Trophoblast cell (in vitro differentiated cells and primary cell): ENCODE results near the gene GALNT18.
A peak's percentile ranks its signal among the peaks of the same experiment; 100 is the strongest.

Source experiments
- DNase-seq, 2 donors: peaks; one replicate each; pipeline ENCODE4 v3.0.0-alpha.2; 2016
- H2AFZ ChIP-seq: 2 replicates; pipeline ENCODE4 v1.6.1; 2013; ENCODE audit warnings: low read length, moderate library complexity, mild to moderate bottlenecking; ENCODE audit not compliant: insufficient read depth, poor library complexity
- H2AK5ac ChIP-seq: 2 replicates; pipeline ENCODE4 v1.6.1; 2013; ENCODE audit warnings: mild to moderate bottlenecking, low read length
- H2BK120ac ChIP-seq: 2 replicates; pipeline ENCODE4 v1.6.1; 2013; ENCODE audit warnings: low read length, mild to moderate bottlenecking, moderate library complexity; ENCODE audit not compliant: insufficient read depth, poor library complexity
- H2BK12ac ChIP-seq: 2 replicates; pipeline ENCODE4 v1.6.1; 2013; ENCODE audit warnings: mild to moderate bottlenecking, low read length, moderate library complexity
- H2BK5ac ChIP-seq: 2 replicates; pipeline ENCODE4 v1.6.1; 2013; ENCODE audit warnings: low read length, low read depth, moderate library complexity, mild to moderate bottlenecking; ENCODE audit not compliant: poor library complexity
- H3K14ac ChIP-seq: 2 replicates; pipeline ENCODE4 v1.6.1; 2013; ENCODE audit warnings: mild to moderate bottlenecking, low read length
- H3K18ac ChIP-seq: 2 replicates; pipeline ENCODE4 v1.6.1; 2013; ENCODE audit warnings: mild to moderate bottlenecking, low read length
- H3K23ac ChIP-seq: 2 replicates; pipeline ENCODE4 v1.6.1; 2013; ENCODE audit warnings: low read length
- H3K27ac ChIP-seq: 2 replicates; pipeline ENCODE4 v1.5.1; 2013; ENCODE audit warnings: low read depth, mild to moderate bottlenecking, inconsistent platforms, low read length, moderate library complexity
- H3K27me3 ChIP-seq: 2 replicates; pipeline ENCODE4 v1.6.1; 2013; ENCODE audit warnings: inconsistent platforms, mild to moderate bottlenecking, low read length, moderate library complexity; ENCODE audit not compliant: insufficient read depth
- H3K36me3 ChIP-seq, 2 experiments: 1 replicate in 1 of 2; 2 replicates in 1 of 2; pipeline ENCODE4 v1.6.1; 2013; ENCODE audit warnings: low read length in 2 of 2, mild to moderate bottlenecking in 2 of 2, moderate library complexity in 1 of 2; ENCODE audit not compliant: insufficient read depth in 2 of 2, control insufficient read depth in 1 of 2
- H3K4ac ChIP-seq: 2 replicates; pipeline ENCODE4 v1.6.1; 2013; ENCODE audit warnings: low read depth, mild to moderate bottlenecking, low read length, moderate library complexity
- H3K4me1 ChIP-seq, 2 experiments: 1 replicate in 1 of 2; 2 replicates in 1 of 2; pipeline ENCODE4 v1.6.1; 2013; ENCODE audit warnings: low read length in 2 of 2, mild to moderate bottlenecking in 2 of 2, moderate library complexity in 1 of 2; ENCODE audit not compliant: insufficient read depth in 2 of 2, control insufficient read depth in 1 of 2
- H3K4me2 ChIP-seq: 2 replicates; pipeline ENCODE4 v1.6.1; 2013; ENCODE audit warnings: inconsistent platforms, mild to moderate bottlenecking, low read length, moderate library complexity
- H3K4me3 ChIP-seq: 2 replicates; pipeline ENCODE4 v1.5.1; 2013; ENCODE audit warnings: mild to moderate bottlenecking, low read depth, low read length, inconsistent platforms
- H3K79me1 ChIP-seq: one replicate; pipeline ENCODE4 v1.6.1; 2013; ENCODE audit warnings: low read length
- H3K79me2 ChIP-seq: 2 replicates; pipeline ENCODE4 v1.6.1; 2013; ENCODE audit warnings: low read length, mild to moderate bottlenecking; ENCODE audit not compliant: control insufficient read depth, insufficient read depth, poor library complexity
- H3K9ac ChIP-seq: 2 replicates; pipeline ENCODE4 v1.6.1; 2013; ENCODE audit warnings: mild to moderate bottlenecking, low read length
- H3K9me3 ChIP-seq: 2 replicates; pipeline ENCODE4 v1.6.1; 2013; ENCODE audit warnings: low read depth, mild to moderate bottlenecking, control low read depth, inconsistent platforms, low read length; ENCODE audit not compliant: insufficient read depth
- H4K12ac ChIP-seq: 2 replicates; pipeline ENCODE4 v1.6.1; 2013; ENCODE audit warnings: low read depth, mild to moderate bottlenecking, low read length, moderate library complexity
- H4K8ac ChIP-seq: 2 replicates; pipeline ENCODE4 v1.6.1; 2013; ENCODE audit warnings: low read depth, mild to moderate bottlenecking, low read length, moderate library complexity
- H4K91ac ChIP-seq: one replicate; pipeline ENCODE4 v1.6.1; 2013; ENCODE audit warnings: low read depth, mild to moderate bottlenecking, low read length, moderate library complexity
- WGBS: extraction: QIAGEN DNeasy Blood & Tissue Kit; methylation state at CpG from one replicate; pipeline ENCODE4 v1.1.7; 2013; ENCODE audit warnings: missing lambda C conversion rate; ENCODE audit not compliant: insufficient read length, insufficient coverage; ENCODE audit errors: extremely low coverage; 5-methylcytosine and 5-hydroxymethylcytosine counted together

Gene GALNT18

GRCh38 chr11:11334607-11335006 lies 287.2 kb downstream of the GALNT18 start:
- no peak overlapping the region for H3K4me2 ChIP-seq
- H4K91ac ChIP-seq: no peak overlapping the region
- H3K4ac ChIP-seq: no peak overlapping the region
- no CpG with 5 or more reads among the region's 4 CpGs for WGBS
- no peaks in the 10 kb centered on the region for H3K36me3 ChIP-seq
- no peak overlapping the region for H2BK5ac ChIP-seq
- H3K18ac ChIP-seq: no peak overlapping the region
- no peak overlapping the region for H3K9ac ChIP-seq
- H4K12ac ChIP-seq: no peak overlapping the region
- no peaks in the 10 kb centered on the region for H3K79me1 ChIP-seq
- H2AK5ac ChIP-seq: no peak overlapping the region
- H2AFZ ChIP-seq: no peak overlapping the region
- DNase-seq: peak; percentile 47 to 48
- H3K4me3 ChIP-seq: no peak overlapping the region
- H3K9me3 ChIP-seq: no peaks in the 10 kb centered on the region
- no peak overlapping the region for H2BK120ac ChIP-seq
- H3K23ac ChIP-seq: no peak overlapping the region
- no peak overlapping the region for H4K8ac ChIP-seq
- H3K27ac ChIP-seq: no peak overlapping the region
- no peaks in the 10 kb centered on the region for H3K27me3 ChIP-seq
- H3K79me2 ChIP-seq: no peaks in the 10 kb centered on the region
- H3K14ac ChIP-seq: no peak overlapping the region
- no peaks in the 10 kb centered on the region for H3K4me1 ChIP-seq
- H2BK12ac ChIP-seq: no peak overlapping the region

GRCh38 chr11:11332141-11332710 lies 289.6 kb downstream of the GALNT18 start:
- no peak overlapping the region for H3K18ac ChIP-seq
- no peak overlapping the region for H3K9ac ChIP-seq

GRCh38 chr11:11329062-11329806 lies 292.6 kb downstream of the GALNT18 start:
- no peak overlapping the region for H3K4me3 ChIP-seq
- no peaks in the 10 kb centered on the region for H3K27me3 ChIP-seq
- H3K79me1 ChIP-seq: no peaks in the 10 kb centered on the region
- H2BK120ac ChIP-seq: no peak overlapping the region
- H3K14ac ChIP-seq: no peak overlapping the region
- H3K18ac ChIP-seq: no peak overlapping the region
- H3K9ac ChIP-seq: no peak overlapping the region
- H4K8ac ChIP-seq: no peak overlapping the region
- no peak overlapping the region for H3K4me2 ChIP-seq
- no peak overlapping the region for H3K27ac ChIP-seq
- WGBS: no CpG with 5 or more reads among the region's 4 CpGs
- H4K91ac ChIP-seq: no peak overlapping the region
- no peak overlapping the region for H3K23ac ChIP-seq
- H3K79me2 ChIP-seq: no peaks in the 10 kb centered on the region
- H4K12ac ChIP-seq: no peak overlapping the region
- DNase-seq: peak; percentile 59 to 76
- no peak overlapping the region for H2BK12ac ChIP-seq
- H3K36me3 ChIP-seq: no peaks in the 10 kb centered on the region
- H3K9me3 ChIP-seq: no peaks in the 10 kb centered on the region
- no peak overlapping the region for H2BK5ac ChIP-seq
- no peak overlapping the region for H2AFZ ChIP-seq
- H2AK5ac ChIP-seq: no peak overlapping the region
- no peaks in the 10 kb centered on the region for H3K4me1 ChIP-seq
- no peak overlapping the region for H3K4ac ChIP-seq

More at GRCh38 chr11:11332141-11332710, 289.6 kb downstream of the GALNT18 start:
- peak; percentile 40 to 59 for DNase-seq
- no peak overlapping the region for H2AK5ac ChIP-seq
- no peak overlapping the region for H3K23ac ChIP-seq
- no peak overlapping the region for H2BK12ac ChIP-seq
- no peaks in the 10 kb centered on the region for H3K27me3 ChIP-seq
- no peaks in the 10 kb centered on the region for H3K9me3 ChIP-seq
- no peak overlapping the region for H4K8ac ChIP-seq
- no peaks in the 10 kb centered on the region for H3K36me3 ChIP-seq
- H2BK5ac ChIP-seq: no peak overlapping the region
- WGBS: no CpG with 5 or more reads among the region's 5 CpGs
- no peaks in the 10 kb centered on the region for H3K4me1 ChIP-seq
- no peaks in the 10 kb centered on the region for H3K79me2 ChIP-seq
- H3K4me3 ChIP-seq: no peak overlapping the region
- no peak overlapping the region for H4K12ac ChIP-seq
- no peak overlapping the region for H3K14ac ChIP-seq
- H3K79me1 ChIP-seq: no peaks in the 10 kb centered on the region
- H3K27ac ChIP-seq: no peak overlapping the region
- no peak overlapping the region for H3K4me2 ChIP-seq
- no peak overlapping the region for H3K4ac ChIP-seq
- no peak overlapping the region for H2AFZ ChIP-seq
- H2BK120ac ChIP-seq: no peak overlapping the region
- H4K91ac ChIP-seq: no peak overlapping the region

GRCh38 chr11:11324090-11324489 lies 297.7 kb downstream of the GALNT18 start:
- Histone ChIP-seq H2BK120ac (no peak overlapping the region), H3K79me1 (no peaks in the 10 kb centered on the region), H2AFZ (no peak overlapping the region), H3K9ac (no peak overlapping the region), H4K91ac (no peak overlapping the region), H2BK5ac (no peak overlapping the region), H3K18ac (no peak overlapping the region), H3K27me3 (no peaks in the 10 kb centered on the region), H3K14ac (no peak overlapping the region), H3K4ac (no peak overlapping the region), H3K4me3 (no peak overlapping the region), H4K12ac (no peak overlapping the region), H3K23ac (no peak overlapping the region), H2AK5ac (no peak overlapping the region), H3K4me2 (no peak overlapping the region), H3K36me3 (no peaks in the 10 kb centered on the region), H4K8ac (no peak overlapping the region), H3K9me3 (peaks cover 2% of the 10 kb centered on the region), H3K79me2 (no peaks in the 10 kb centered on the region), H3K27ac (no peak overlapping the region), H3K4me1 (no peaks in the 10 kb centered on the region), H2BK12ac (no peak overlapping the region)
- DNase-seq: peak in 1 of 2 donors; percentile 51
- no CpG with 5 or more reads among the region's 1 CpG for WGBS
